ENCODE data around the gene LMF1. TPM values are rescaled to one million over a fixed set of nuclear protein-coding genes. Genes with fewer than 3 reads are reported as not detected.

LMF1 gene
- total and polyA plus RNA-seq, 2 donors (not counting 1 experiment from before 2014, with no cell fraction given), result 36.4 to 63.2 TPM

DNA sequence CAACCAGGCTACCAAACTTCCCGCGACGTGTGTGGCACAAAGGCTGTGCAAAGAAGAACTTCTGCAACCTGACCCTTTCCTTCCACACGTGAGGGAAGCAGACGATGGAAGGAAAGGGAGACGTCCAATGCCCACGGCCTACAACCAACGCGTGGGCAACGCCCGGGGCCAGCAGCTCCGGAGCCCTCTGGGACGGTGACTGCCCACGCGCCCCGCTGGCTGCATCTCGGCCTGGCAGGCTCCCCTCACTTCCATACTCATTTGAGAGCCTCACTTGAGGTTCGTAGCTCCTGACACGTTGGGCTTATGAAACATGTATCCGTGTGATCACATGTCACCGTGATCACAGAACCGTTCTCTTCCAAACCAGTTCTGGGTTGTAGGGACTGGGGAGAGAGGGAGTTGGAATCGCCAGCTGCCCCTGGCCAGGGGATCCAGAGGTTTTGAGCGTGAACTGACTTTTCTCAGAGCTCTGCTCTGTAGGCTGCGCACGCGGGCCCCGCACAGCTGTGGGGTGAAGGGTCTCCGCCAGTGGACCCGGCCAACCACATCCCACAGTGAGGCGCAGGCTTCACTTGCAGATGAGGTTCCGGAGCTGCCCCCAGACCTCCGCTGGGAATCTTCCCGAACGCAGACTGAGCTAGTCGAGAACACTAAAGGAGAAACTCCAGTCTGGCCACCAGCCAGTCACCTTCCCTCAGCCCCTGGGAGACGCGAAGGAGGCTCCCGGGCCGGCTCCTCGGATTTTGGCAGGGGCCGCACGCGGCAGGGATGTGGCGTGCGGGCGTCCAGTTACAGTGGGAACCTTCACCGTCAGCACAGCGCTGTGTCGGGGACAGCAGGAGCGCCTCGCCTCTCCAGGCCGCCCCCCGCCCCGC, 1.0 kb downstream of the LMF1 start:
- peak overlapping the region; percentile 26 for H3K27ac Mint-ChIP-seq
- Histone ChIP-seq H3K79me2 (ENCODE audit: control insufficient read depth, insufficient read depth, low read length) (peaks cover 9% of the 10 kb centered on the region), H3K9me3 (ENCODE audit: control extremely low read depth in 1 of 3, control insufficient read depth in 2 of 3, insufficient read depth in 1 of 3, low read length in 2 of 3) (peaks cover 0 to 16% (median 0%) of the 10 kb centered on the region in 3 donors), H3K4me2 (replicated peaks; ENCODE audit: low read depth, low read length, poor library complexity, severe bottlenecking) (peak overlapping the region; percentile 99), H3K4me1 (ENCODE audit: control insufficient read depth in 2 of 2, insufficient read depth in 2 of 2, low read length in 2 of 2) (peaks cover 9 to 17% of the 10 kb centered on the region in 2 donors), H2AFZ (ENCODE audit: insufficient read depth, low read depth, low read length, poor library complexity, severe bottlenecking) (peak overlapping the region; percentile 97), H3K27ac (ENCODE audit: low read length in 2 of 2) (peak overlapping the region in 1 of 2 donors; percentile 77), H4K20me1 (ENCODE audit: control insufficient read depth, insufficient read depth, low read length, poor library complexity, severe bottlenecking) (peaks cover 18% of the 10 kb centered on the region), H3K36me3 (replicated peaks in 1 of 2; ENCODE audit: control extremely low read depth in 1 of 2, control insufficient read depth in 1 of 2, extremely low read depth in 1 of 2, insufficient read depth in 2 of 2, low read length in 1 of 2) (peaks cover 0 to 2% of the 10 kb centered on the region in 2 experiments), H3K27me3 (replicated peaks in 1 of 4; ENCODE audit: control extremely low read depth in 1 of 4, control insufficient read depth in 3 of 4, insufficient read depth in 4 of 4, low read length in 3 of 4) (peaks cover 0 to 4% (median 0%) of the 10 kb centered on the region in 4 experiments), H3K4me3 (ENCODE audit: control extremely low read depth in 1 of 5, extremely low read depth in 1 of 5, insufficient read depth in 1 of 5, low read depth in 2 of 5, low read length in 4 of 5) (peak overlapping the region in 4 of 5 experiments; percentile 68 to 90 (median 84)), H3K9ac (ENCODE audit: low read length) (peak overlapping the region; percentile 94)
- whole genome bisulfite sequencing (ENCODE audit: insufficient coverage), result 53% methylated on average over 51 of the region's 55 CpGs
- H3K27me3 Mint-ChIP-seq, result no peaks in the 10 kb centered on the region
- H3K4me3 Mint-ChIP-seq, result peak overlapping the region; percentile 82
- ATAC-seq (ENCODE audit: low read depth), result no peak
- DNase-seq, result no peak
- H3K9me3 Mint-ChIP-seq (ENCODE audit: insufficient read depth), result no peaks in the 10 kb centered on the region
- TF ChIP-seq CTCF (IDR thresholded peaks at IDR 0.05) (no peak), EZH2 (IDR thresholded peaks at IDR 0.05; ENCODE audit: borderline replicate concordance, insufficient read depth, low read depth, low read length, poor library complexity, severe bottlenecking) (no peak)
- peaks cover 20% of the 10 kb centered on the region for H3K4me1 Mint-ChIP-seq
- POLR2A ChIA-PET, result no interaction called here
- intact Hi-C loops (cut with micrococcal nuclease), result loop anchor here (2.0 to 5.0 kb wide), 2 partner anchors 163 to 252 kb away; partner anchors contain the start of gene METRN
- CTCF ChIA-PET, result interaction anchor here (0.6 kb wide), 1 partner anchor 154 kb away, joined by 3 read pairs; no protein-coding TSS in a partner anchor

DNA sequence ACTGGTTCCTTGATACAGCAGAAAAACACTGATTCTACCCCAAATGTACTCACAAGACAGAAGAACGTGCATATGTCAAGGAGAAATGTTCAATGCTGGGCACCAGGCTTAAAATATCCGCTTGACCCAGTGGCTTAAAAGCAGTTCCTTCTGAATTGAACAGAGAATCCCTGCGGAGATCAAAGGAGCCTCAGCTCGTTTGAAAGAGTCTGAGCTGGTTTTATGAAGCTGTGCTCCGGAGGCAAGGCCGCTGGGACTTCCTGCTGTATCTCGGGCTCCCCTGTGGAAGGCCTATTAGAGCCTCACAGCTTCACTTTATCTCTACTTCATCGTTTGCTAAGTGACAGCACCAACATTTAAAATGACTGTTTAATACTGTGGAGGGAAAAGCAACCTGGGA, 2.2 kb downstream of the LMF1 start:
- Histone ChIP-seq H3K4me3 (ENCODE audit: control extremely low read depth in 1 of 5, extremely low read depth in 1 of 5, insufficient read depth in 1 of 5, low read depth in 2 of 5, low read length in 4 of 5) (no peak overlapping the region), H3K27me3 (replicated peaks in 1 of 4; ENCODE audit: control extremely low read depth in 1 of 4, control insufficient read depth in 3 of 4, insufficient read depth in 4 of 4, low read length in 3 of 4) (peaks cover 0 to 4% (median 0%) of the 10 kb centered on the region in 4 experiments), H3K79me2 (ENCODE audit: control insufficient read depth, insufficient read depth, low read length) (peaks cover 9% of the 10 kb centered on the region), H3K36me3 (replicated peaks in 1 of 2; ENCODE audit: control extremely low read depth in 1 of 2, control insufficient read depth in 1 of 2, extremely low read depth in 1 of 2, insufficient read depth in 2 of 2, low read length in 1 of 2) (peaks cover 0 to 2% of the 10 kb centered on the region in 2 experiments), H3K9me3 (ENCODE audit: control extremely low read depth in 1 of 3, control insufficient read depth in 2 of 3, insufficient read depth in 1 of 3, low read length in 2 of 3) (peaks cover 0 to 16% (median 0%) of the 10 kb centered on the region in 3 donors), H3K4me1 (ENCODE audit: control insufficient read depth in 2 of 2, insufficient read depth in 2 of 2, low read length in 2 of 2) (peaks cover 9 to 17% of the 10 kb centered on the region in 2 donors), H3K4me2 (replicated peaks; ENCODE audit: low read depth, low read length, poor library complexity, severe bottlenecking) (no peak overlapping the region), H3K9ac (ENCODE audit: low read length) (no peak overlapping the region), H4K20me1 (ENCODE audit: control insufficient read depth, insufficient read depth, low read length, poor library complexity, severe bottlenecking) (peaks cover 18% of the 10 kb centered on the region), H2AFZ (ENCODE audit: insufficient read depth, low read depth, low read length, poor library complexity, severe bottlenecking) (no peak overlapping the region), H3K27ac (ENCODE audit: low read length in 2 of 2) (no peak overlapping the region)
- Mint-ChIP-seq H3K4me3 (peak overlapping the region; percentile 69), H3K27me3 (no peaks in the 10 kb centered on the region), H3K27ac (no peak overlapping the region), H3K9me3 (ENCODE audit: insufficient read depth) (no peaks in the 10 kb centered on the region), H3K4me1 (peaks cover 24% of the 10 kb centered on the region)
- WGBS (ENCODE audit: insufficient coverage), result 90% methylated on average over 7 of the region's 8 CpGs
- ChIA-PET POLR2A (no interaction called here), CTCF (no interaction called here)
- DNase-seq (no peak), ATAC-seq (ENCODE audit: low read depth) (no peak)
- intact Hi-C loops (cut with micrococcal nuclease), result no loop called here
- TF ChIP-seq EZH2 (IDR thresholded peaks at IDR 0.05; ENCODE audit: borderline replicate concordance, insufficient read depth, low read depth, low read length, poor library complexity, severe bottlenecking) (no peak), CTCF (IDR thresholded peaks at IDR 0.05) (no peak)

All from B cell (primary cell).